SK-N-SH treated with all-trans-retinoic acid at 6 μM for 48 hours (cell line): ENCODE results near the gene GPSM1.

Experiments
- CSDC2 ChIP-seq: fragments of 250-450 bp; sonication (Bioruptor Pico); IDR thresholded peaks from 2 replicates; pipeline ENCODE4 v1.5.0; 2020; ENCODE audit warnings: mild to moderate bottlenecking, moderate library complexity
- ESRRG ChIP-seq: fragments of 250-450 bp; sonication (Bioruptor Pico); IDR thresholded peaks from 2 replicates; pipeline ENCODE4 v1.6.1; 2021; ENCODE audit warnings: mild to moderate bottlenecking
- GLIS3 ChIP-seq: fragments of 250-450 bp; sonication (Bioruptor Pico); IDR thresholded peaks from 2 replicates; pipeline ENCODE4 v1.5.0; 2020; ENCODE audit warnings: mild to moderate bottlenecking, moderate library complexity
- RARB ChIP-seq: fragments of 250-450 bp; sonication (Bioruptor Pico); IDR thresholded peaks from 2 replicates; pipeline ENCODE4 v1.8.0; 2021; ENCODE audit warnings: mild to moderate bottlenecking, moderate library complexity
- TCF4 ChIP-seq: fragments of 250-450 bp; sonication (Bioruptor Pico); IDR thresholded peaks from 2 replicates; pipeline ENCODE4 v1.8.0; 2021; ENCODE audit warnings: mild to moderate bottlenecking, moderate library complexity, borderline replicate concordance
- ZC3H10 ChIP-seq: fragments of 250-450 bp; sonication (Bioruptor Pico); IDR thresholded peaks from 2 replicates; pipeline ENCODE4 v1.5.1; 2021; ENCODE audit warnings: mild to moderate bottlenecking, moderate library complexity
- ZFP3 ChIP-seq: fragments of 250-450 bp; sonication (Bioruptor Pico); IDR thresholded peaks from 2 replicates; pipeline ENCODE4 v1.5.0; 2020; ENCODE audit warnings: mild to moderate bottlenecking, moderate library complexity
- ZNF565 ChIP-seq: fragments of 450-650 bp; formaldehyde crosslinking; conservative IDR thresholded peaks from 2 replicates; pipeline ENCODE4 v1.5.0; 2020; ENCODE audit warnings: low read depth, mild to moderate bottlenecking, moderate library complexity
- TF ChIP-seq, protein P1 (sequence below): fragments of 250-450 bp; sonication (Bioruptor Pico); IDR thresholded peaks from 2 replicates; pipeline ENCODE4 v1.8.0; 2020; ENCODE audit warnings: mild to moderate bottlenecking, moderate library complexity, borderline replicate concordance
- TF ChIP-seq, protein P2 (sequence below): fragments of 250-450 bp; sonication (Bioruptor Pico); IDR thresholded peaks from 2 replicates; pipeline ENCODE4 v1.5.1; 2020; ENCODE audit warnings: low read depth, mild to moderate bottlenecking, moderate library complexity

DNA sequence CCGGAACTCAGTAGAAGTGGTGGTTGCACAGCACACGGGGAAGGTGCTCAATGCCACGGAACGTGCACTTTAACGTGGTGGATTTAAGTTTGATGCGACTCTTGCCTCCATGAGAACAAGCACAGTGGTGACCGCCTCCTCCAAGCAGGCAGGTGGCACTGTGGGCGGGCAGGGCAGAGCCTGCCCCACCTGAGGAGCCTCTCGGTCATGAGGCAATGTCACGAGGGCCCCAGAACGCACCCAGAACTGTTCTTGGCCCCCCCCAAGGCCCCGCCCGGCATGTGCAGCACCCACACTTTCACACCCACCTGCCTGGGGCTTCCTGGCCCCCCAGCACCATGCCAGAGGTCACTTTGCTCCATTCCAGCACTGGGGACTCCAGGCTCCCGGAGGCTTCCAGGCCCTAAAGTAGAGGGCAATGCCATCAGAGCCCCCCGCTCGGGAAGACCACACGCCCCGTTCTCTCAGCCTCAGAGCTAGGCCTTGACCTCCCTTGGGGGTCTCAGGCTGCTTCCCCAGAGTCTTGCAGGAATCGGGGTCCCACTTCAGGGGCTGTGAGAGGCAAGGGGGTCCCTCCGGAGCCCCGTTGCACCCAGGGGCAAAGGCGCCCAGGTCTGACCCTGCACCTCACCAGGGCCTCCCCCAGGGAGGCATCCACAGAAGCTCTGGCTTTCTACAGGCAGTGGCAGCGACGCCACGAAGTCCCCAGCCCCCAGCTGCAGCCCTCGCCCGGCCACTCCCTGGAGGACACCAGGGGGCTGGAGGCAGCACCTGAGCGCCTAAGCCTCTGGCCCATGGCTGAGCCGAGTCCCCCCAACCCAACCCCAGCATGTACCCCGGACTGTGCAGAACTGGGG, 37.5 kb upstream of the GPSM1 start:
- TF ChIP-seq, protein P1, sequence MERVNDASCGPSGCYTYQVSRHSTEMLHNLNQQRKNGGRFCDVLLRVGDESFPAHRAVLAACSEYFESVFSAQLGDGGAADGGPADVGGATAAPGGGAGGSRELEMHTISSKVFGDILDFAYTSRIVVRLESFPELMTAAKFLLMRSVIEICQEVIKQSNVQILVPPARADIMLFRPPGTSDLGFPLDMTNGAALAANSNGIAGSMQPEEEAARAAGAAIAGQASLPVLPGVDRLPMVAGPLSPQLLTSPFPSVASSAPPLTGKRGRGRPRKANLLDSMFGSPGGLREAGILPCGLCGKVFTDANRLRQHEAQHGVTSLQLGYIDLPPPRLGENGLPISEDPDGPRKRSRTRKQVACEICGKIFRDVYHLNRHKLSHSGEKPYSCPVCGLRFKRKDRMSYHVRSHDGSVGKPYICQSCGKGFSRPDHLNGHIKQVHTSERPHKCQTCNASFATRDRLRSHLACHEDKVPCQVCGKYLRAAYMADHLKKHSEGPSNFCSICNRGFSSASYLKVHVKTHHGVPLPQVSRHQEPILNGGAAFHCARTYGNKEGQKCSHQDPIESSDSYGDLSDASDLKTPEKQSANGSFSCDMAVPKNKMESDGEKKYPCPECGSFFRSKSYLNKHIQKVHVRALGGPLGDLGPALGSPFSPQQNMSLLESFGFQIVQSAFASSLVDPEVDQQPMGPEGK (CRISPR knock-in tag): no peak
- TF ChIP-seq GLIS3 (CRISPR knock-in tag) (no peak), RARB (no peak), ESRRG (CRISPR knock-in tag) (no peak), ZC3H10 (CRISPR knock-in tag) (no peak), TCF4 (CRISPR knock-in tag) (no peak), ZNF565 (no peak), CSDC2 (no peak), ZFP3 (no peak)
- TF ChIP-seq, protein P2, sequence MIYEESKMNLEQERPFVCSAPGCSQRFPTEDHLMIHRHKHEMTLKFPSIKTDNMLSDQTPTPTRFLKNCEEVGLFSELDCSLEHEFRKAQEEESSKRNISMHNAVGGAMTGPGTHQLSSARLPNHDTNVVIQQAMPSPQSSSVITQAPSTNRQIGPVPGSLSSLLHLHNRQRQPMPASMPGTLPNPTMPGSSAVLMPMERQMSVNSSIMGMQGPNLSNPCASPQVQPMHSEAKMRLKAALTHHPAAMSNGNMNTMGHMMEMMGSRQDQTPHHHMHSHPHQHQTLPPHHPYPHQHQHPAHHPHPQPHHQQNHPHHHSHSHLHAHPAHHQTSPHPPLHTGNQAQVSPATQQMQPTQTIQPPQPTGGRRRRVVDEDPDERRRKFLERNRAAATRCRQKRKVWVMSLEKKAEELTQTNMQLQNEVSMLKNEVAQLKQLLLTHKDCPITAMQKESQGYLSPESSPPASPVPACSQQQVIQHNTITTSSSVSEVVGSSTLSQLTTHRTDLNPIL (CRISPR knock-in tag): no peak
